Chondrocyte (in vitro differentiated cells): ENCODE results near the gene ENTPD7. TPM values are rescaled to one million over a fixed set of nuclear protein-coding genes. Genes with fewer than 3 reads are reported as not detected.
"Not testable (repeated sequence)": the region's sequence is repeated elsewhere in the genome, so short reads cannot be mapped to it uniquely, and the experiment has no call there.

Experiments
- DNase-seq: peaks from one replicate; pipeline ENCODE4 v3.0.0; 2021; ENCODE audit warnings: mixed read lengths, low spot score
- H3K27ac Mint-ChIP-seq: one replicate; pipeline ENCODE4 v1.8.0; 2021; ENCODE audit warnings: mild to moderate bottlenecking, moderate library complexity, mixed read lengths; ENCODE audit not compliant: unreplicated experiment
- H3K27me3 Mint-ChIP-seq: 2 replicates; pipeline ENCODE4 v1.8.0; 2021; ENCODE audit warnings: low read depth, mixed read lengths
- H3K36me3 Mint-ChIP-seq: 2 replicates; pipeline ENCODE4 v1.8.0; 2021; ENCODE audit warnings: low read depth, mixed read lengths
- H3K4me1 Mint-ChIP-seq: 2 replicates; pipeline ENCODE4 v1.8.0; 2021; ENCODE audit warnings: low read depth, mild to moderate bottlenecking, mixed read lengths
- H3K4me3 Mint-ChIP-seq: one replicate; pipeline ENCODE4 v1.8.0; 2021; ENCODE audit warnings: mild to moderate bottlenecking, moderate library complexity, mixed read lengths; ENCODE audit not compliant: unreplicated experiment
- H3K9me3 Mint-ChIP-seq: 2 replicates; pipeline ENCODE4 v1.8.0; 2021; ENCODE audit warnings: low read depth, mixed read lengths
- CTCF ChIP-seq: fragments of 200-600 bp; sonication (generic); IDR thresholded peaks from 2 replicates; pipeline ENCODE4 v1.5.0; 2021; ENCODE audit warnings: antibody characterized with exemption, mild to moderate bottlenecking, moderate library complexity
- total RNA-seq: library from RNA; stranded (reverse); gene quantifications from 3 replicates; pipeline ENCODE4 v1.2.1, GENCODE V29; 2021

ENTPD7 gene
- total RNA-seq, 1 donor from 2014 or later: 28.8 TPM

DNA sequence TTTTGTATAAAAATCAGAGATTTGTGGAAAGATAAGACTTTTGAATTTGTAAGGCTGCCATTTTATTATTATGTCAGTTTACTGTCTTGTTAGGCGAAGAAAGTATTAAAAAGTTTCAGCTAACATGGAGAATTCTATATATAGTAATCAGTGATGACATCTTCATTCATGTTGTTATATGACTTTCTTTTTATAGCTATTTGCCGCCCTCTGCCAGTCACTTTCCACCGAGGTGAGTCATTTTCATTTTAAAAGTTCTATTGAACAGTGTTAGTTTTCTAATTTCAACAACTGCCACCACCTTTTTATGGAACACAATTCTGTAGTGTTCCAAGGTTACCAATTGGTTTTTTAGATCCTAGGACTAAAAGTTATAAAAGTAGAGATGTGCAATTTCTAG is 84.5 kb downstream of the ENTPD7 start:
- Mint-ChIP-seq H3K27ac (peak overlapping the region; percentile 72), H3K4me1 (peaks cover 31% of the 10 kb centered on the region), H3K9me3 (peaks cover 18% of the 10 kb centered on the region), H3K27me3 (no peaks in the 10 kb centered on the region), H3K36me3 (peaks cover 42% of the 10 kb centered on the region), H3K4me3 (no peak overlapping the region)
- TF ChIP-seq CTCF: peak; percentile 63
- no peak for DNase-seq

GRCh38 chr10:99746166-99746565 is 86.9 kb downstream of the ENTPD7 start:
- DNase-seq, H3K4me3 Mint-ChIP-seq, H3K9me3 Mint-ChIP-seq, H3K27ac Mint-ChIP-seq, H3K27me3 Mint-ChIP-seq: not testable (repeated sequence)
- Mint-ChIP-seq H3K4me1 (peaks cover 33% of the 10 kb centered on the region), H3K36me3 (peaks cover 31% of the 10 kb centered on the region)

- no peak for TF ChIP-seq CTCF
- Mint-ChIP-seq H3K27ac (peak overlapping the region; percentile 75), H3K27me3 (no peaks in the 10 kb centered on the region), H3K36me3 (peaks cover 15% of the 10 kb centered on the region), H3K4me1 (peaks cover 12% of the 10 kb centered on the region), H3K4me3 (no peak overlapping the region), H3K9me3 (no peaks in the 10 kb centered on the region)
- no peak for DNase-seq
Observed at GRCh38 chr10:99748823-99749451, 89.6 kb downstream of the ENTPD7 start.

GRCh38 chr10:99750641-99751040 is 91.3 kb downstream of the ENTPD7 start:
- H3K9me3 Mint-ChIP-seq: no peaks in the 10 kb centered on the region
- TF ChIP-seq CTCF: no peak
- no peak overlapping the region for H3K27ac Mint-ChIP-seq
- H3K36me3 Mint-ChIP-seq: peaks cover 17% of the 10 kb centered on the region
- DNase-seq: no peak
- H3K4me1 Mint-ChIP-seq: peaks cover 7% of the 10 kb centered on the region
- H3K4me3 Mint-ChIP-seq: no peak overlapping the region
- no peaks in the 10 kb centered on the region for H3K27me3 Mint-ChIP-seq

DNA sequence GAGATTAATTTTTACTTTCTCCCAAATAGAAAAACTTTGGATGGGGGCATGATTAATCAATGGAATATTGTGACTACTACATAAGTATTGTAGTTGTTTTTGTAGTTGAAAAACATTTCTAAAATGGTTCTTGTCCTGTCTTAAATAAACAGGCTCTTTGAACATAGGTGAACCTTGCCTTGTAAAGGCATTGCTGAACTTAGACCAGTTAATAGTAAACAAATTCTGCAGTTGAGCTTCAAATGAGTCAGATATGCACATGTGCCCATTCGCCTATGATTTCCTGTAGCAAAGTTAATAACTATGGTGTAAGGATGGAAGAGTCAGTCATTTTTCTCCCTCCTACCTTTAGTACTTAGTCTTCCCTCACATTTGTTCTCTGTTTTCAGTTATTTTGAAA is 95.4 kb downstream of the ENTPD7 start:
- Mint-ChIP-seq H3K9me3 (no peaks in the 10 kb centered on the region), H3K27me3 (no peaks in the 10 kb centered on the region), H3K4me1 (no peaks in the 10 kb centered on the region), H3K4me3 (no peak overlapping the region), H3K36me3 (peaks cover 31% of the 10 kb centered on the region), H3K27ac (no peak overlapping the region)
- TF ChIP-seq CTCF: no peak
- DNase-seq: no peak

Other genes with a start within 250 kb of the ENTPD7 start
- gene GOT1, start 228.9 kb upstream of the ENTPD7 start, total RNA-seq: 18.3 to 38.9 TPM (median 34.2 TPM) in 3 replicates
- gene NKX2-3, start 126.6 kb upstream of the ENTPD7 start, total RNA-seq: not detected in 3 replicates
- 26.4 to 46.7 TPM (median 31.9 TPM) in 3 replicates for gene SLC25A28, start 39.1 kb upstream of the ENTPD7 start, total RNA-seq
- gene COX15, start 72.6 kb downstream of the ENTPD7 start, total RNA-seq: 20.8 to 29.8 TPM (median 21.3 TPM) in 3 replicates
- 14.4 to 19.1 TPM (median 14.5 TPM) in 3 replicates for gene CUTC, start 72.7 kb downstream of the ENTPD7 start, total RNA-seq
- gene ABCC2, start 123.1 kb downstream of the ENTPD7 start, total RNA-seq: 0.57 to 0.69 TPM (median 0.63 TPM) in 3 replicates